ENCODE results near the gene ZC3H4.

DNA sequence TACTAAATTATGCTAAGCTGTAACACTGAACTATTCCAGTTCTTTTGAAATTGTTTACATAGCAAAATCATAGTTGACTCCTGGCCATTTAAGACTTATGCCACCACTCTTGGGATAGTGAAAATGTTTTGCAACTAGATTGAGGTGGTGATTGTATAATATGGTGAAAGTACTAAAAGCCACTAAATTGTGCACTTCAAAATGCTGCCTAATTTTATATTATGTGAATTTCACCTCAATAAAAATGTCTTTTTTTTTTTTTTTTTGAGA, 12.0 kb upstream of the ZC3H4 start:
- TF ChIP-seq, protein P1, sequence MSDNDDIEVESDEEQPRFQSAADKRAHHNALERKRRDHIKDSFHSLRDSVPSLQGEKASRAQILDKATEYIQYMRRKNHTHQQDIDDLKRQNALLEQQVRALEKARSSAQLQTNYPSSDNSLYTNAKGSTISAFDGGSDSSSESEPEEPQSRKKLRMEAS (IDR thresholded peaks at IDR 0.05; ENCODE audit: low read depth, low read length): no peak
- TF ChIP-seq, protein P2, sequence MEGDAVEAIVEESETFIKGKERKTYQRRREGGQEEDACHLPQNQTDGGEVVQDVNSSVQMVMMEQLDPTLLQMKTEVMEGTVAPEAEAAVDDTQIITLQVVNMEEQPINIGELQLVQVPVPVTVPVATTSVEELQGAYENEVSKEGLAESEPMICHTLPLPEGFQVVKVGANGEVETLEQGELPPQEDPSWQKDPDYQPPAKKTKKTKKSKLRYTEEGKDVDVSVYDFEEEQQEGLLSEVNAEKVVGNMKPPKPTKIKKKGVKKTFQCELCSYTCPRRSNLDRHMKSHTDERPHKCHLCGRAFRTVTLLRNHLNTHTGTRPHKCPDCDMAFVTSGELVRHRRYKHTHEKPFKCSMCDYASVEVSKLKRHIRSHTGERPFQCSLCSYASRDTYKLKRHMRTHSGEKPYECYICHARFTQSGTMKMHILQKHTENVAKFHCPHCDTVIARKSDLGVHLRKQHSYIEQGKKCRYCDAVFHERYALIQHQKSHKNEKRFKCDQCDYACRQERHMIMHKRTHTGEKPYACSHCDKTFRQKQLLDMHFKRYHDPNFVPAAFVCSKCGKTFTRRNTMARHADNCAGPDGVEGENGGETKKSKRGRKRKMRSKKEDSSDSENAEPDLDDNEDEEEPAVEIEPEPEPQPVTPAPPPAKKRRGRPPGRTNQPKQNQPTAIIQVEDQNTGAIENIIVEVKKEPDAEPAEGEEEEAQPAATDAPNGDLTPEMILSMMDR (IDR thresholded peaks at IDR 0.05; ENCODE audit: low read depth, low read length): no peak

Data from NB4 (cell line).